ENCODE measurements around the gene RALGAPA1. TPM values are rescaled to one million over a fixed set of nuclear protein-coding genes. Genes with fewer than 3 reads are reported as not detected.
"Not testable (repeated sequence)": the region's sequence is repeated elsewhere in the genome, so short reads cannot be mapped to it uniquely, and the experiment has no call there.

The RALGAPA1 gene
- total RNA-seq, 2 donors from 2014 or later, result 38.9 to 60.2 TPM

- Mint-ChIP-seq H3K4me3 (no peak overlapping the region), H3K27ac (peak overlapping the region in 1 of 2 donors; percentile 16), H3K4me1 (ENCODE audit: low read depth in 2 of 2) (peaks cover 0 to 5% of the 10 kb centered on the region in 2 donors)
Measured at GRCh38 chr14:35766036-35766699, 42.9 kb downstream of the RALGAPA1 start.

GRCh38 chr14:35761922-35762321 lies 47.2 kb downstream of the RALGAPA1 start:
- no peak for ATAC-seq
- no peaks in the 10 kb centered on the region for H3K9me3 Mint-ChIP-seq
- DNase-seq (ENCODE audit: low spot score), result no peak
- no peaks in the 10 kb centered on the region for H3K36me3 Mint-ChIP-seq
- no peak overlapping the region for H3K4me3 Mint-ChIP-seq
- H3K4me1 Mint-ChIP-seq (ENCODE audit: low read depth in 2 of 2), result peaks cover 0 to 5% of the 10 kb centered on the region in 2 donors
- no peaks in the 10 kb centered on the region for H3K27me3 Mint-ChIP-seq
- H3K27ac Mint-ChIP-seq, result no peak overlapping the region

More at GRCh38 chr14:35766036-35766699, 42.9 kb downstream of the RALGAPA1 start:
- ATAC-seq (no peak), DNase-seq (ENCODE audit: low spot score) (no peak)
- H3K36me3 Mint-ChIP-seq, result no peaks in the 10 kb centered on the region
- no peaks in the 10 kb centered on the region for H3K9me3 Mint-ChIP-seq
- no peaks in the 10 kb centered on the region for H3K27me3 Mint-ChIP-seq

DNA sequence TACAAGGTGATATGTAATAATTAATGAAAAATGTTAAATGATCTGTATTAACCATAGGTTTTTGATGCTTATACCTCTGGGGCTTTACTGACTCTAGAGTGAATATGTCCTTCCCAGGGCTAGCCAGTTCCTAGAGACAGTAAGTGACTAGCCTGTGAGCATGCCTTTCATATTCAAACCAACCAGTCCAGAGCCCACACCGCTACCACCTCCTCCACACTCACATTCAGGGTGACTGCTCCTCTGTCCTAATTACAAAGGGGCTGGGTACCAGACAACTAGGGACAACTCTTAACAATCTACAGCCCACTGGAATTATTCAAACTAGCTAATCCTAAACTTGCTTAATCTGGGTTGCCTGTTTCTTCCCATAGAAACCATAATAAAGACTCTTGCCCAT lies 49.0 kb downstream of the RALGAPA1 start:
- Mint-ChIP-seq H3K27ac (no peak overlapping the region), H3K36me3 (no peaks in the 10 kb centered on the region), H3K9me3 (no peaks in the 10 kb centered on the region), H3K27me3 (no peaks in the 10 kb centered on the region), H3K4me3 (no peak overlapping the region), H3K4me1 (ENCODE audit: low read depth in 2 of 2) (no peaks in the 10 kb centered on the region)
- DNase-seq (ENCODE audit: low spot score) (no peak), ATAC-seq (no peak)

DNA sequence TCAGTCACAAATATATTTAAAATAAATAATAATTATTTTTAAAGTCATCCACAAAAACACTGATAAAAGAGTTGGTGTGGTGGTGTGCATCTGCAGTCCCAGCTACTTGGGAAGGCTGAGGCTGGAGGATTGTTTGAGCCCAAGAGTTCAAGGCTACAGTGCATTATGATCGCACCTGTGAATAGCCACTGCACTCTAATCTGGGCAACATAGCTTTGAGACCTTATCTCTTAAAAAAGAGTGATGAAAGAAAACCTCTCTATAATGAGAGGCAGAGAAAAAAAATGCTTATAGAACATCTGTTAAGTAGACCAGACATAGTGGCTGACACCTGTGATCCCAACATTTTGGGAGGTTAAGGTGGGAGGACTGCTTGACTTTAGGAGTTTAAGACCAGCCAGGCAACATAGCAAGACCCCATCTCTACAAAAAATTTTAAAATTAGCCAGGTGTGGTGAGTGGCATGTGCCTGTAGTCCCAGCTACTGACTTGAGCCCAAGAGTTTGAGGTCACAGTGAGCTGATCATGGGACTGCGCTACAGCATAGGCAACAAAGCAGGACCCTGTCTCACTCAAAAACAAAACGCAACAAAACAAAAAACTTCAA lies 50.5 kb downstream of the RALGAPA1 start:
- ATAC-seq, result no peak
- Mint-ChIP-seq H3K4me3 (no peak overlapping the region), H3K27me3 (no peaks in the 10 kb centered on the region), H3K27ac (no peak overlapping the region), H3K4me1 (ENCODE audit: low read depth in 2 of 2) (no peaks in the 10 kb centered on the region), H3K36me3 (peaks cover 12% of the 10 kb centered on the region), H3K9me3 (no peaks in the 10 kb centered on the region)
- no peak for DNase-seq (ENCODE audit: low spot score)

DNA sequence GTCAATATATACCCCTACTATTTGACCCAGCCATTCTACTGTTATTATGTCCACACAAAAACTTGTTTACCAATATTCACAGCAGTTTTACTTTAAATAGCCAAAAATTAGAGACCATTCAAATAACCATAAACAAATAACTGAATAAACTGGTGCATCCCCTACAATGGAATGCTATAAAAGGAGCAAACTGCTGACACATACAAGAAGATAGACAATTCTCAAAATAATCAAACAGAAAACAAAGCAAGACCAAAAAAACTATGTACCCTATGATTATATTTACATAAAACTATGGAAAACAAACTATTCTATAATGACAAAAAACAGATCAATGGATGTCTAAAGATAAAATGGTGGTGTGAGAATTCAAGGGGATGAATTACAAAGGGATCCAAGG lies 54.4 kb downstream of the RALGAPA1 start:
- Mint-ChIP-seq H3K4me1 (ENCODE audit: low read depth in 2 of 2) (no peaks in the 10 kb centered on the region), H3K4me3 (no peak overlapping the region), H3K9me3 (no peaks in the 10 kb centered on the region), H3K27ac (no peak overlapping the region), H3K36me3 (peaks cover 24% of the 10 kb centered on the region), H3K27me3 (no peaks in the 10 kb centered on the region)
- DNase-seq (ENCODE audit: low spot score) (no peak), ATAC-seq (no peak)

- H3K9me3 Mint-ChIP-seq, result no peaks in the 10 kb centered on the region
- H3K4me1 Mint-ChIP-seq (ENCODE audit: low read depth in 2 of 2), result no peaks in the 10 kb centered on the region
- no peak overlapping the region for H3K4me3 Mint-ChIP-seq
- H3K36me3 Mint-ChIP-seq, result peaks cover 24% of the 10 kb centered on the region
- no peak overlapping the region for H3K27ac Mint-ChIP-seq
- DNase-seq (ENCODE audit: low spot score) (no peak), ATAC-seq (no peak)
- no peaks in the 10 kb centered on the region for H3K27me3 Mint-ChIP-seq
Measured at GRCh38 chr14:35752380-35752779, 56.7 kb downstream of the RALGAPA1 start.

GRCh38 chr14:35750202-35750904 lies 58.7 kb downstream of the RALGAPA1 start:
- no peaks in the 10 kb centered on the region for H3K9me3 Mint-ChIP-seq
- DNase-seq (ENCODE audit: low spot score) (no peak), ATAC-seq (no peak)
- no peaks in the 10 kb centered on the region for H3K4me1 Mint-ChIP-seq (ENCODE audit: low read depth in 2 of 2)
- no peak overlapping the region for H3K27ac Mint-ChIP-seq
- H3K27me3 Mint-ChIP-seq, result no peaks in the 10 kb centered on the region
- H3K36me3 Mint-ChIP-seq, result peaks cover 24% of the 10 kb centered on the region
- no peak overlapping the region for H3K4me3 Mint-ChIP-seq

DNA sequence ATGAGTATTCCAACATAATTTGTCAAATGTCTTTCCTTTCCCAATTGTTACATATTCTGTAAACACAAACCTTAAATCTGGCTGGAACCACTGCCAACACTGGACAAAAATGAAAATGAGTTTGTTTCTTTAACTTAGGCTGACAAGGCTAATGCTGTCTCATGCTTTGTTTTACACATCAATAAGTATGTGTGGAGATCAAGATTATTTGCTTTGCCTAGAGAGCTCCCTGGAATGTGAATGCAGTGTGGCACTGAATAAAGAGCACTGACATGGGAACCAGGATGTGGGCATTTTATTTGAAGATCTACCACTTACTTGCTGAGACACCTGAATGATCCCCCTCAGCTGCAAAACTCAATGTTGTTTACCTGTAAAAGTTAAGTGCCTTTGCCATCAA lies 61.7 kb downstream of the RALGAPA1 start:
- Mint-ChIP-seq H3K36me3 (peaks cover 3% of the 10 kb centered on the region), H3K9me3 (no peaks in the 10 kb centered on the region), H3K27ac (no peak overlapping the region), H3K4me1 (ENCODE audit: low read depth in 2 of 2) (no peaks in the 10 kb centered on the region), H3K27me3 (no peaks in the 10 kb centered on the region), H3K4me3 (no peak overlapping the region)
- no peak for DNase-seq (ENCODE audit: low spot score)
- ATAC-seq, result no peak

DNA sequence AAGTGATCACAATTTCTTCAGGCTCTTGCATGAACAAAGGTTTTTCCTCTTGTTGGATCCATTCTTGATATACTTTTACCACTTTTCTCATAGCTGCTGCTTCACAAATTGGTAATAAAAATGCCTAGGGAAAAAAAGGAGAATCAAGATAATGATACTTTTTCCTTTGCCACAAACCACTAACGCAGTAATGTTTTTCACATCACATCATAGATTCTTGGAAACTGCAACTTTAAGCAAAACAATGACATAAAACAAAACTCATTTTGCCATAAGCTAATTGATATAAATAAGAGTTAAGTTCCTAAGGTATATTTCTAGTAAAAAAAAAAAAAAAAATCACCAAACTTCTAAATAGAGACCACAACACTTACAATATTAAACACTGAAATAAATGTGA lies 66.7 kb downstream of the RALGAPA1 start:
- Mint-ChIP-seq H3K27me3 (no peaks in the 10 kb centered on the region), H3K9me3 (no peaks in the 10 kb centered on the region), H3K4me1 (ENCODE audit: low read depth in 2 of 2) (peaks cover 5 to 7% of the 10 kb centered on the region in 2 donors), H3K27ac (peak overlapping the region in 1 of 2 donors; percentile 18), H3K4me3 (peak overlapping the region; percentile 59), H3K36me3 (no peaks in the 10 kb centered on the region)
- ATAC-seq, result no peak
- no peak for DNase-seq (ENCODE audit: low spot score)

DNA sequence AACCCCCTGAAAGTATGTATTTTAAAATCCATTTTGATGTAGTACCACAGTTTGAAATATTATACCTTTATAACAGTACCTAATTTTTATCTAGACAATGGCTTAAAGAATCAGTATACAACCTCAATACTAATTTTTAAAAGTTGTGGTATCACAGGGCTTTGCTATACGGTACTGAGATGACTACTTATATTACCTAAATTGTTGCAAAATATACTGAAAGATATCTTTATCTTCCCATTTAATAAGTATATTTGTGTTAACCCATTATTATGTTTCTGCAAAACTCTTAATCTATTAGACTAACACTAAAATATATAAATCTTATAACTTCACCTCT lies 67.1 kb downstream of the RALGAPA1 start:
- Mint-ChIP-seq H3K4me1 (ENCODE audit: low read depth in 2 of 2) (peaks cover 5 to 7% of the 10 kb centered on the region in 2 donors), H3K36me3 (no peaks in the 10 kb centered on the region), H3K4me3 (peak overlapping the region; percentile 52), H3K9me3 (no peaks in the 10 kb centered on the region), H3K27ac (peak overlapping the region in 1 of 2 donors; percentile 18), H3K27me3 (no peaks in the 10 kb centered on the region)
- peak in 1 of 2 donors; percentile 77 for ATAC-seq
- DNase-seq (ENCODE audit: low spot score), result no peak

DNA sequence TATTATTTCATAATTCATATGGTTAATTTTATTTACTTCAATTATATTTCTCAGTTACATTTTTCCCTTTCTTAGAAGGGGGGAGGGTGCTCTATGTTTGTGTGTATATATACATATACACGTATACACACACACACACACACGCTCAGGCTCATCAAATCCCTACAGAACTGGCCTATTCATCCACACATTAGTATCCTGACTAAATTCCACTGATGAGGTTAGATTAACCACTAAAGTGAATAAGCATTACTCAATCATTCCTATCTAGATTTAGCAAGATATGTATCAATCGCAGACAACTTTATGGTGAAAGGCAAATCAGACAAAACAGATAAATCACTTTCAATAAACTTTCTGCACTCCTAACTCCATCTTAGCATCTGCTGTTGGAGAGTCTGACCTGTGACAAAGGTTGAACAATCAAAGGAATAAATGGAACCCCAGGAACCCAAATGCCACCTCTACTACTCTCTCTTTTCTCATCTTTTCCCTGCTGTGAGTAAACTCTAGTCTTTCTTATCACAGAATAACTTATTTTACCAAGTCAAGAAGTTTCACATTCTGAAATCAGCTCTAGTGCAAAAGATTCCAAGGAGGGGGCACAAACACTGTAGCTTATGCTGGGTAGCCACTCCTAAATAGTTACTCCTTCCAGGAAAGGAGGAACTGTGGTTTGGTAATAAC lies 67.6 kb downstream of the RALGAPA1 start:
- no peaks in the 10 kb centered on the region for H3K27me3 Mint-ChIP-seq
- peaks cover 1% of the 10 kb centered on the region for H3K36me3 Mint-ChIP-seq
- peak; percentile 36 to 58 for ATAC-seq
- no peak for DNase-seq (ENCODE audit: low spot score)
- peak overlapping the region; percentile 52 for H3K4me3 Mint-ChIP-seq
- H3K27ac Mint-ChIP-seq, result peak overlapping the region in 1 of 2 donors; percentile 18
- peaks cover 5 to 7% of the 10 kb centered on the region in 2 donors for H3K4me1 Mint-ChIP-seq (ENCODE audit: low read depth in 2 of 2)
- H3K9me3 Mint-ChIP-seq, result no peaks in the 10 kb centered on the region

DNA sequence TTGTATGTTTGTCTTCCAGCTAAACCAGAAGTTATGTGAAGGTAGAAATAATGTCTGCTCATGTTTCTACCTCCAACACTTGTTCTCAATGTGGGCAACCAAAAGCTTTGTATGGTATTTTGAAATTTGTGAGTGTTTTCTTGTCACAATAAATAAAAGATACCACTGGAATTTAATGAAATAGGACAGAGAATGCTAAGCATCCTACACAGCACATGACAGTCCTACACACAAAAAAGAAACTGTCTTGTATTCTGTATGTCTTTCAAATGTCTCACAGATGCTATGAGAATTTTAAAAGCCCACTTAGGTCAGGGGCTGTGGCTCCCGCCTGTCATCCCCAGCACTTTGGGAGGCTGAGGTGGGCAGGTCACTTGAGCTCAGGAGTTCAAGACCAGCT lies 68.9 kb downstream of the RALGAPA1 start:
- no peak overlapping the region for H3K4me3 Mint-ChIP-seq
- no peaks in the 10 kb centered on the region for H3K9me3 Mint-ChIP-seq
- DNase-seq (ENCODE audit: low spot score) (no peak), ATAC-seq (no peak)
- H3K36me3 Mint-ChIP-seq, result peaks cover 9% of the 10 kb centered on the region
- no peaks in the 10 kb centered on the region for H3K27me3 Mint-ChIP-seq
- H3K4me1 Mint-ChIP-seq (ENCODE audit: low read depth in 2 of 2), result peaks cover 5 to 7% of the 10 kb centered on the region in 2 donors
- no peak overlapping the region for H3K27ac Mint-ChIP-seq

DNA sequence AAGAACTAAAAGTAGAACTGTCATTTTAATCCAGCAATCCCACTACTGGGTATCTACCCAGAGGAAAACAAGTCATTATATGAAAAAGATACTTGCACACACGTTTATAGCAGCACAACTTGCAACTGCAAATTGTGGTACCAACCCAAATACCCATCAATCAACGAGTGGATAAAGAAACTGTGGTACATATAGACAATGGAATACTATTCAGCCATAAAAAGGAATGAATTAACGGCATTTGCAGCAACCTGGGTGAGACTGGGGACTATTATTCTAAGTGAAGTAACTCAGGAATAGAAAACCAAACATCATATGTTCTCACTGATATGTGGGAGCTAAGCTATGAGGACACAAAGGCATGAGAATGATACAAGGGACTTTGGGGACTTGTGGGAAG lies 73.9 kb downstream of the RALGAPA1 start:
- not testable (repeated sequence) for H3K4me3 Mint-ChIP-seq; H3K27me3 Mint-ChIP-seq; ATAC-seq; H3K4me1 Mint-ChIP-seq (ENCODE audit: low read depth in 2 of 2); H3K9me3 Mint-ChIP-seq; DNase-seq (ENCODE audit: low spot score); H3K27ac Mint-ChIP-seq
- H3K36me3 Mint-ChIP-seq, result peaks cover 28% of the 10 kb centered on the region

- not testable (repeated sequence) for H3K27me3 Mint-ChIP-seq; DNase-seq (ENCODE audit: low spot score); H3K4me1 Mint-ChIP-seq (ENCODE audit: low read depth in 2 of 2); H3K27ac Mint-ChIP-seq; H3K4me3 Mint-ChIP-seq; ATAC-seq; H3K9me3 Mint-ChIP-seq
- peaks cover 28% of the 10 kb centered on the region for H3K36me3 Mint-ChIP-seq
Measured at GRCh38 chr14:35733510-35733909, 75.6 kb downstream of the RALGAPA1 start.
